Esophagus muscularis mucosa (tissue), 4 donors: ENCODE data around the gene SETBP1. TPM values are rescaled to one million over a fixed set of nuclear protein-coding genes. Genes with fewer than 3 reads are reported as not detected.

ENCODE experiments used
- DNase-seq: peaks from one replicate; pipeline ENCODE4 v3.0.0-alpha.2; 2017; ENCODE audit errors: extremely low spot score
- H3K27ac ChIP-seq, 4 donors: fragments of 200-600 bp; sonication (generic); replicated peaks in 1 of 4; 1 replicate in 3 of 4; 2 replicates in 1 of 4; pipeline ENCODE4 v1.5.1; 2016 to 2019; ENCODE audit warnings: mild to moderate bottlenecking in 1 of 4
- H3K27me3 ChIP-seq, 4 donors: fragments of 200-600 bp; sonication (generic); one replicate each; pipeline versions ENCODE4 v1.5.1 to v1.6.0; 2016 to 2019
- H3K36me3 ChIP-seq, 4 donors: fragments of 200-600 bp; sonication (generic); one replicate each; pipeline ENCODE4 v1.5.1; 2016 to 2019
- H3K4me1 ChIP-seq, 4 donors: fragments of 200-600 bp; sonication (generic); one replicate each; pipeline ENCODE4 v1.5.1; 2016 to 2019
- H3K4me3 ChIP-seq, 4 donors: fragments of 200-600 bp; sonication (generic); 1 replicate in 2 of 4; 2 replicates in 2 of 4; pipeline ENCODE4 v1.5.1; 2016 to 2019; ENCODE audit warnings: mild to moderate bottlenecking in 4 of 4, moderate library complexity in 1 of 4
- H3K9me3 ChIP-seq, 4 donors: fragments of 200-600 bp; sonication (generic); 1 replicate in 3 of 4; 2 replicates in 1 of 4; pipeline ENCODE4 v1.5.1; 2016 to 2019
- EP300 ChIP-seq: sonication (generic); formaldehyde crosslinking; IDR thresholded peaks from one replicate; pipeline ENCODE4 v1.6.1; 2017; ENCODE audit warnings: antibody characterized with exemption
- POLR2A ChIP-seq: fragments of 450-650 bp; IDR thresholded peaks from one replicate; pipeline ENCODE4 v1.6.1; 2017; ENCODE audit warnings: antibody characterized with exemption, moderate library complexity, mild to moderate bottlenecking, low read depth
- POLR2AphosphoS5 ChIP-seq, 2 donors: sonication (generic); formaldehyde crosslinking; IDR thresholded peaks; one replicate each; pipeline ENCODE4 v1.6.1; 2017; ENCODE audit warnings: antibody characterized with exemption in 2 of 2
- WGBS: methylation state at CpG from one replicate; pipeline ENCODE4 v1.1.5; 2018; 5-methylcytosine and 5-hydroxymethylcytosine counted together
- intact Hi-C: fragments of 100-400 bp; cut with DNase I; formaldehyde crosslinking; loops from one replicate; pipeline ENCODE4 v1.15.1; 2023
- total RNA-seq, 4 donors: library from RNA; depleted of rRNA; stranded (reverse); fragments of >200 nt; gene quantifications; one replicate each; pipeline versions ENCODE4 v1.1.0 to v1.2.1, GENCODE V29; 2016
- TF ChIP-seq, protein P1 (sequence below), 3 experiments: fragments of 200-600 bp in 2 of 3; fragments of 450-650 bp in 1 of 3; sonication (generic) in 2 of 3; IDR thresholded peaks; one replicate each; pipeline ENCODE4 v1.5.1; 2017 to 2019; ENCODE audit warnings: antibody characterized with exemption in 3 of 3, mild to moderate bottlenecking in 2 of 3, moderate library complexity in 1 of 3

The SETBP1 gene
- total RNA-seq, 4 donors from 2014 or later = 40.9 to 86.5 (median 65.1) TPM

DNA sequence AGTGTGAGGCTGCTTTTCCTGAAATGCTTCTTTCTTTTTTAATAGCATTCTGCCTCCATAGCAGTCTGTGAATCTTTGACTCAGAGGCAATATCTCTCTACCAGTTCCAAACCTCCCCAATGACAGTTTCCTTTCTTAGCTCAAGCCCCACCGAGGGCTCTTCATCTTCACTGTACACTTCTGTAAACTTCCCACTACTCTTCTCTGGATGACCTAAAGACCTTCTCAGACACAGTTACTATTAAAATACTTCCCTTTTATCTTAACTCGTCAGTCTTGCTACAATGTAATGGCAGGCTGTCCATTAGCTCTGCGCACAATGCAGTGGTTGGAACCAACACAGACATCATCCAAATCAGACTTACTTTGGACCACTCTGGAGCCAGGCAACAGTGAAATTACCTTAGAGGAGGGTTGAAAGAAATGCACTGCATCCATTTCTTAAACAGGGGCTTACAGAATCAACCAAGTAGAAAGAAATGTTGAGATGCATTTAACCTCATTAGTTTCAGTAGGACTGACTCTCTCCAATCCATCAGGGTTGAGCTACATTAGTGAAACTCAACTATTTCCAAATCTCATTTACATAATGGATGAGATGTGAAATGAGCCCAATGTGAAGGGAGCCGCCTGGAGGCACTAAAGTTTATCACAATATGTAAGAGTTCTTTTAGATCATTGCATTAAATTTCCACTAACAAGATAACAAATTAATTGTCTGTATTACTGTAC is 343.8 kb downstream of the SETBP1 start:
- WGBS = 82% methylated on average over 4 of the region's 4 CpGs
- no peak for DNase-seq
- intact Hi-C loops = no loop called here
- H3K9me3 ChIP-seq = no peaks in the 10 kb centered on the region
- TF ChIP-seq POLR2AphosphoS5 (IDR thresholded peaks at IDR 0.05) = no peak
- no peak for TF ChIP-seq POLR2A
- no peak for TF ChIP-seq EP300
- TF ChIP-seq, protein P1, sequence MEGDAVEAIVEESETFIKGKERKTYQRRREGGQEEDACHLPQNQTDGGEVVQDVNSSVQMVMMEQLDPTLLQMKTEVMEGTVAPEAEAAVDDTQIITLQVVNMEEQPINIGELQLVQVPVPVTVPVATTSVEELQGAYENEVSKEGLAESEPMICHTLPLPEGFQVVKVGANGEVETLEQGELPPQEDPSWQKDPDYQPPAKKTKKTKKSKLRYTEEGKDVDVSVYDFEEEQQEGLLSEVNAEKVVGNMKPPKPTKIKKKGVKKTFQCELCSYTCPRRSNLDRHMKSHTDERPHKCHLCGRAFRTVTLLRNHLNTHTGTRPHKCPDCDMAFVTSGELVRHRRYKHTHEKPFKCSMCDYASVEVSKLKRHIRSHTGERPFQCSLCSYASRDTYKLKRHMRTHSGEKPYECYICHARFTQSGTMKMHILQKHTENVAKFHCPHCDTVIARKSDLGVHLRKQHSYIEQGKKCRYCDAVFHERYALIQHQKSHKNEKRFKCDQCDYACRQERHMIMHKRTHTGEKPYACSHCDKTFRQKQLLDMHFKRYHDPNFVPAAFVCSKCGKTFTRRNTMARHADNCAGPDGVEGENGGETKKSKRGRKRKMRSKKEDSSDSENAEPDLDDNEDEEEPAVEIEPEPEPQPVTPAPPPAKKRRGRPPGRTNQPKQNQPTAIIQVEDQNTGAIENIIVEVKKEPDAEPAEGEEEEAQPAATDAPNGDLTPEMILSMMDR (IDR thresholded peaks at IDR 0.05) = no peak
- no peak overlapping the region for H3K27ac ChIP-seq
- H3K4me3 ChIP-seq = no peak overlapping the region
- no peaks in the 10 kb centered on the region for H3K36me3 ChIP-seq
- H3K4me1 ChIP-seq = peaks cover 0 to 15% (median 12%) of the 10 kb centered on the region in 4 donors
- H3K27me3 ChIP-seq = no peaks in the 10 kb centered on the region

DNA sequence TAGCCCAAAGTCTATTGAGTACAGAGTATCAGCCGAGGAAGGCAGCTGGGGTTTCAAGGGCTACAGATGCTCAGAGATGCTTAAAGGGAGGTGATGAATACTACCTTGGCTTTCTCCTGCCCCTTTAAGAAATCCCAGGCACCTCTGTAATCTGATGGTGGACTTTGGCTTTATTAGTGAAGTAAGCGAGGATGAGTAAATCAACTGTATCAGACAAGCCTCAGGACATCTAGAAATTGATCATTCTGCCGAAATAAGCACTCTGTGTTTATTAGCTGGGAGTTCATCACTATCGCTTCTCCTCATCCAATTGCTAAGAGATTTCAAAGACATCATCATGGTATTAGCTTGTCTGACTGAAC is 344.4 kb downstream of the SETBP1 start:
- Histone ChIP-seq H3K36me3 (no peaks in the 10 kb centered on the region), H3K27me3 (no peaks in the 10 kb centered on the region), H3K27ac (no peak overlapping the region), H3K4me1 (peaks cover 0 to 15% (median 12%) of the 10 kb centered on the region in 4 donors), H3K4me3 (no peak overlapping the region), H3K9me3 (no peaks in the 10 kb centered on the region)
- WGBS = 93% methylated on average over 4 of the region's 4 CpGs
- intact Hi-C loops = no loop called here
- no peak for DNase-seq
- TF ChIP-seq EP300 (no peak), POLR2AphosphoS5 (IDR thresholded peaks at IDR 0.05) (no peak), POLR2A (no peak)
- TF ChIP-seq, protein P1 (IDR thresholded peaks at IDR 0.05) = no peak

DNA sequence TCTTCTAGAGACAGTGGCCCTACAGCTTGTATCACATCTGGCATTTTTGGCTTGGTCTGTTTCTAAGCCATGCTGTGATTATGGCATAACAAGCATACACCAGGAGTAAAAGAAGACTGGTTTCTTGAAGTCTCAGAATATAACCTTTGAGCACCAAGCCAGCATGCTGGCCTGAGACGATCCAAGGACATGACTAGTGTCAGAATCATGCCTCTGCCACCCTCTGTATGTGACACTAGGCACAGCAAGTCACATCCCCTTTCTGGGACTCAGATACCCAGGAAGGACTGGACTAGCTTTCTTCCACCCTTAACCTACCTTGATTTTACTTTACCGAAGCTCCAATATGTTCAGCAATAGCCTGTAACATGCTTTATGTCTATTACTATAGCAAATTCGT is 345.5 kb downstream of the SETBP1 start:
- 88% methylated on average over 3 of the region's 3 CpGs for WGBS
- TF ChIP-seq, protein P1 (IDR thresholded peaks at IDR 0.05) = no peak
- TF ChIP-seq POLR2AphosphoS5 (IDR thresholded peaks at IDR 0.05) (no peak), EP300 (no peak), POLR2A (no peak)
- Histone ChIP-seq H3K4me3 (no peak overlapping the region), H3K27me3 (no peaks in the 10 kb centered on the region), H3K4me1 (peaks cover 0 to 15% (median 12%) of the 10 kb centered on the region in 4 donors), H3K36me3 (no peaks in the 10 kb centered on the region), H3K27ac (no peak overlapping the region), H3K9me3 (no peaks in the 10 kb centered on the region)
- DNase-seq = no peak
- intact Hi-C loops = no loop called here

DNA sequence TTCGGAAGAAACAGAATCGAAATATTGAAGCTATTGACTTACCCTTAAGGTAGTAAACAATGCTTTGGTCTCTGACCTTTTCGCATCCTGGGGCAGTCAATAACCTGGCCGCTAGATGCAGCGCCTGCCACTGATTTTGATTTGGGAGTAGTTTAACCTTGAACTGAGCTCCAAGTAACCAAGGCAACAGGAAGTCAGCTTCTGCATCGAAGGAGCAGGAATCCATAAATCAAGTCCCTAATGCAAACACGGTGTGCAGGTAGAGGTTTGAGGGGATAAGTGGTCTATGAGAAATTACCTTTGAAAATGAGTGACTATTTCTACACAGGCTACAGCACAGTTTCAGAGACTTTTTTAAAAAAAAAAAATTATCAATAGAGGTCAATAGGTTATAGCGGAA is 353.5 kb downstream of the SETBP1 start:
- TF ChIP-seq POLR2A (no peak), EP300 (no peak), POLR2AphosphoS5 (IDR thresholded peaks at IDR 0.05) (no peak)
- TF ChIP-seq, protein P1 (IDR thresholded peaks at IDR 0.05) = no peak
- WGBS = 90% methylated on average over 8 of the region's 8 CpGs
- no peak for DNase-seq
- H3K36me3 ChIP-seq = peaks cover 0 to 7% (median 0%) of the 10 kb centered on the region in 4 donors
- intact Hi-C loops = no loop called here
- H3K4me3 ChIP-seq = no peak overlapping the region
- H3K27me3 ChIP-seq = no peaks in the 10 kb centered on the region
- no peak overlapping the region for H3K27ac ChIP-seq
- H3K4me1 ChIP-seq = no peaks in the 10 kb centered on the region
- no peaks in the 10 kb centered on the region for H3K9me3 ChIP-seq

DNA sequence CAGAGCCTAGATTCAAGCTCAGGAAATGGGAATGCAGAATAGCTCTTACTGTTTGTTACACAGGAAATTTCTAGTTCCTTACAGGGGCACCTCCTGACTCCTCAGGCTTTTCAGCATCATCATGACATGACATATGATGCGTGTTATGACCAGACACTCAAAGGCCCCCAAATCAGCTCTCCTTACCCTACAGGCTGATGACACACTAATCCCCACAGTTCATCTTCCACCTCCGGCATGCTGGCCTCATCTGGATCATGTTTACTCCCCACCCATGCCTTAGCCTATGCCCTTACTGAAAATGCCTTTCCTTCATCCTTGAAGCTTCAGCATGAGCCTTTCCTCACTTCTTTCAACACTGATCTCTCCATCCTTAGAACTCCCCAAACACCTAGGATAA is 356.9 kb downstream of the SETBP1 start:
- Histone ChIP-seq H3K4me1 (no peaks in the 10 kb centered on the region), H3K9me3 (no peaks in the 10 kb centered on the region), H3K27me3 (no peaks in the 10 kb centered on the region), H3K4me3 (no peak overlapping the region), H3K27ac (no peak overlapping the region), H3K36me3 (peaks cover 0 to 13% (median 0%) of the 10 kb centered on the region in 4 donors)
- intact Hi-C loops = no loop called here
- 94% methylated on average over 2 of the region's 2 CpGs for WGBS
- no peak for DNase-seq
- TF ChIP-seq POLR2A = no peak
- no peak for TF ChIP-seq EP300
- TF ChIP-seq, protein P1 (IDR thresholded peaks at IDR 0.05) = no peak
- no peak for TF ChIP-seq POLR2AphosphoS5 (IDR thresholded peaks at IDR 0.05)
